Middle frontal gyrus (tissue), 1 donor: ENCODE results near the gene JMJD6.

Experiments
- DNase-seq: peaks from one replicate; pipeline ENCODE4 v3.0.0-alpha.2; 2015; ENCODE audit warnings: low spot score; ENCODE audit errors: extremely low spot score

Gene JMJD6

GRCh38 chr17:76679239-76679638 is 47.2 kb downstream of the JMJD6 start:
- DNase-seq: no peak

- DNase-seq: no peak
Measured at GRCh38 chr17:76678330-76678729, 48.1 kb downstream of the JMJD6 start.

GRCh38 chr17:76677406-76677805 is 49.0 kb downstream of the JMJD6 start:
- DNase-seq: no peak

- DNase-seq: no peak
Measured at GRCh38 chr17:76676629-76677028, 49.8 kb downstream of the JMJD6 start.

GRCh38 chr17:76675648-76676047 is 50.8 kb downstream of the JMJD6 start:
- no peak for DNase-seq

GRCh38 chr17:76674600-76674999 is 51.8 kb downstream of the JMJD6 start:
- DNase-seq: no peak

- DNase-seq: no peak
Measured at GRCh38 chr17:76673729-76674128, 52.7 kb downstream of the JMJD6 start.

- DNase-seq: no peak
Measured at GRCh38 chr17:76672892-76673291, 53.5 kb downstream of the JMJD6 start.

- no peak for DNase-seq
Measured at GRCh38 chr17:76672270-76672851, 54.0 kb downstream of the JMJD6 start.

- no peak for DNase-seq
Measured at GRCh38 chr17:76671912-76672262, 54.5 kb downstream of the JMJD6 start.

GRCh38 chr17:76671123-76671911 is 55.1 kb downstream of the JMJD6 start:
- DNase-seq: peak; percentile 99

GRCh38 chr17:76670718-76671122 is 55.7 kb downstream of the JMJD6 start:
- DNase-seq: no peak

GRCh38 chr17:76670020-76670717 is 56.2 kb downstream of the JMJD6 start:
- DNase-seq: no peak
